HG03575 (cell line): ENCODE results near the gene NFKB1.
"Not testable (repeated sequence)": the region's sequence is repeated elsewhere in the genome, so short reads cannot be mapped to it uniquely, and the experiment has no call there.

Experiments used
- ATAC-seq: cut with Tn5 transposase; IDR thresholded peaks from one replicate; pipeline ENCODE4 v1.9.1; 2021; ENCODE audit not compliant: unreplicated experiment, insufficient number of reproducible peaks, low FRiP score; ENCODE audit errors: extremely low read depth

The NFKB1 gene

GRCh38 chr4:102500696-102501446 lies at the start of gene NFKB1:
TSS of gene NFKB1 (plus strand) at chr4:102501359. CDS start at chr4:102525519, 24,160 bp downstream.
- ATAC-seq = no peak

GRCh38 chr4:102452854-102453253 lies 48.3 kb upstream of the NFKB1 start:
- no peak for ATAC-seq

- no peak for ATAC-seq
Measured at GRCh38 chr4:102453827-102454226, 47.3 kb upstream of the NFKB1 start.

GRCh38 chr4:102454268-102454667 lies 46.9 kb upstream of the NFKB1 start:
- no peak for ATAC-seq

GRCh38 chr4:102454981-102455685 lies 46.0 kb upstream of the NFKB1 start:
- ATAC-seq = no peak

GRCh38 chr4:102455750-102456149 lies 45.4 kb upstream of the NFKB1 start:
- ATAC-seq = no peak

- no peak for ATAC-seq
Measured at GRCh38 chr4:102466298-102466697, 34.9 kb upstream of the NFKB1 start.

- no peak for ATAC-seq
Measured at GRCh38 chr4:102469806-102470205, 31.4 kb upstream of the NFKB1 start.

GRCh38 chr4:102472441-102473013 lies 28.6 kb upstream of the NFKB1 start:
- ATAC-seq = no peak

- ATAC-seq = no peak
Measured at GRCh38 chr4:102473476-102473875, 27.7 kb upstream of the NFKB1 start.

GRCh38 chr4:102474736-102475504 lies 26.2 kb upstream of the NFKB1 start:
- ATAC-seq = no peak

- no peak for ATAC-seq
Measured at GRCh38 chr4:102477657-102478056, 23.5 kb upstream of the NFKB1 start.

GRCh38 chr4:102478186-102478585 lies 23.0 kb upstream of the NFKB1 start:
- ATAC-seq = no peak

- ATAC-seq = not testable (repeated sequence)
Measured at GRCh38 chr4:102479832-102480231, 21.3 kb upstream of the NFKB1 start.

- no peak for ATAC-seq
Measured at GRCh38 chr4:102483120-102483519, 18.0 kb upstream of the NFKB1 start.

- not testable (repeated sequence) for ATAC-seq
Measured at GRCh38 chr4:102483990-102484692, 17.0 kb upstream of the NFKB1 start.

GRCh38 chr4:102492531-102493241 lies 8.5 kb upstream of the NFKB1 start:
- no peak for ATAC-seq

GRCh38 chr4:102493257-102493656 lies 7.9 kb upstream of the NFKB1 start:
- no peak for ATAC-seq
